Measurements from ENCODE around the gene FILIP1L. TPM values are rescaled to one million over a fixed set of nuclear protein-coding genes. Genes with fewer than 3 reads are reported as not detected.

FILIP1L gene
- total and polyA plus RNA-seq, 2 of the 13 experiments (the other 11 are each of a cell fraction or from before 2014, with no cell fraction given): 8.1 to 187 TPM

DNA sequence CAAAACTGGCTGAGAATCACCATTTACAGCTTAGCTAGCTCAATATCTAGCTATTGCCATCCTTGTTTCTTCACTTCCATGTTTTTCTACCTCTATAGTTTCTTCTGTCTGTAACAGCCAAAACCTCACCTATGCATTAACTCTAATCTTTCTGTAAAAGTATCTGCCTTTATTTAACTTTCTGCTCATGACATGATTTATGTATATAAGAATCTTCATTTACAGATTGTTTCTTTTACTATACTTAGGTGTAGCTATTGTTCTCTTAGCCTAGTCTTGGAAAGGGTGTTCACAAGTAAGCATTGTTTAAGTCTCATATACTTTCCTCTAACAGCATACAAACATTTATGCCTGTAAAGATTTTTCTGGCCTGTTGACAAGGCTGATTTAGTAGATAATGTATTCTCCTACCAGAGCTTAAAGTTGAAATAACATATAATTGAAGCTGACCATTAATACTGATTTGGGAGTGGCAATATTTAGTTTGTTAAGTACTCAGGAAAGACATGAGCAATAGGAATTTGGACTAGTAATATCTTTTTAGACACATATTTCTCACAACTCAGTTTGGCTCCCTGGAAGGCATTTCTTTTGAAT is 9.4 kb downstream of the FILIP1L start:
- in situ Hi-C loops (cut with HindIII; ENCODE audit: extremely low pct_ligation_motif_present, low pct_unique_long_range_greater_than_20kb) (no loop called here), intact Hi-C loops (cut with micrococcal nuclease; ENCODE audit: unreplicated experiment) (no loop called here)
- no peaks in the 10 kb centered on the region for H3K9me3 ChIP-seq (ENCODE audit: low read length)
- no TSS peak for BruUV-seq (replicated peaks)
- POLR2A ChIA-PET: interaction anchor here (1.2 to 1.3 kb wide), 2 partner anchors 28 to 156 kb away, joined by 3 to 8 read pairs; partner anchors contain the start of gene TBC1D23
- H3K4me3 ChIP-seq (replicated peaks in 1 of 3; ENCODE audit: insufficient read depth in 1 of 3, low read depth in 2 of 3, low read length in 3 of 3): no peak overlapping the region
- DNase-seq (ENCODE audit: low spot score) (no peak), ATAC-seq (no peak), FAIRE-seq (no peak)
- TF ChIP-seq MED13 (CRISPR knock-in tag; IDR thresholded peaks at IDR 0.05) (no peak), RXRA (CRISPR knock-in tag; IDR thresholded peaks at IDR 0.05) (no peak), HDAC1 (CRISPR knock-in tag; IDR thresholded peaks at IDR 0.05) (no peak), ZBTB42 (CRISPR knock-in tag; IDR thresholded peaks at IDR 0.05) (no peak)
- H3K9ac ChIP-seq (ENCODE audit: insufficient read depth, low read depth, low read length): no peak overlapping the region
- no peak overlapping the region for H3K4me2 ChIP-seq (ENCODE audit: low read depth, low read length)
- H3K4me1 ChIP-seq (ENCODE audit: insufficient read depth, low read length): peaks cover 73% of the 10 kb centered on the region
- H3K36me3 ChIP-seq (replicated peaks in 1 of 2; ENCODE audit: control insufficient read depth in 1 of 2, insufficient read depth in 2 of 2, low read length in 2 of 2): no peaks in the 10 kb centered on the region
- no peaks in the 10 kb centered on the region for H3K27me3 ChIP-seq (ENCODE audit: control insufficient read depth in 1 of 2, insufficient read depth in 2 of 2, low read length in 2 of 2)
- H3K79me2 ChIP-seq (ENCODE audit: insufficient read depth, low read length): no peaks in the 10 kb centered on the region
- CTCF ChIA-PET (ENCODE audit: low intra/inter-chr PET ratio, low total read pairs): no interaction called here
- peak overlapping the region; percentile 32 for H3K27ac ChIP-seq (ENCODE audit: extremely low read length, insufficient read depth, low read length)
- H4K20me1 ChIP-seq (ENCODE audit: insufficient read depth, low read length): no peaks in the 10 kb centered on the region
- no peak overlapping the region for H2AFZ ChIP-seq (ENCODE audit: low read length)

DNA sequence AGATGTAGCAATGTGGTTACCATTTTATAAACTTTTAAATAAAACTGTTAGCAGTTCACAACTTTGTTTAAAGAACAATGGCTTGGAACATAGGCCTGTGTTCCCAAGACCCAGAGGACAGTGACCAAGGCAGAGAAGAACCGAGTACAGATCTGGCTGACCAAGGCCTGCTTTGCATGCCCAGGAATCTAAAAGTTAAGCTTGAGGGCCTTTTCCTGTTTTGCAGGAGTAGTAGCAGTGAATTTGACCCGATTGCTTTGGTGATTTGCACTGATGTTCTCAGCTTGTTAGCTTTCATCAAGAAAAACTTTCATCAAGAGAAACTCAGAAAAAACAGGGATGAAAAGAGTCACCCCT is 9.9 kb downstream of the FILIP1L start:
- Histone ChIP-seq H3K9ac (ENCODE audit: insufficient read depth, low read depth, low read length) (no peak overlapping the region), H3K4me3 (replicated peaks in 1 of 3; ENCODE audit: insufficient read depth in 1 of 3, low read depth in 2 of 3, low read length in 3 of 3) (no peak overlapping the region), H3K79me2 (ENCODE audit: insufficient read depth, low read length) (no peaks in the 10 kb centered on the region), H3K27ac (ENCODE audit: extremely low read length, insufficient read depth, low read length) (peak overlapping the region; percentile 13), H3K36me3 (replicated peaks in 1 of 2; ENCODE audit: control insufficient read depth in 1 of 2, insufficient read depth in 2 of 2, low read length in 2 of 2) (no peaks in the 10 kb centered on the region), H4K20me1 (ENCODE audit: insufficient read depth, low read length) (no peaks in the 10 kb centered on the region), H2AFZ (ENCODE audit: low read length) (no peak overlapping the region), H3K4me1 (ENCODE audit: insufficient read depth, low read length) (peaks cover 78% of the 10 kb centered on the region), H3K4me2 (ENCODE audit: low read depth, low read length) (no peak overlapping the region), H3K27me3 (ENCODE audit: control insufficient read depth in 1 of 2, insufficient read depth in 2 of 2, low read length in 2 of 2) (no peaks in the 10 kb centered on the region), H3K9me3 (ENCODE audit: low read length) (no peaks in the 10 kb centered on the region)
- BruUV-seq (replicated peaks): no TSS peak
- TF ChIP-seq NR2F2 (IDR thresholded peaks at IDR 0.05; ENCODE audit: borderline replicate concordance, low read depth): no peak
- TF ChIP-seq, protein P1, sequence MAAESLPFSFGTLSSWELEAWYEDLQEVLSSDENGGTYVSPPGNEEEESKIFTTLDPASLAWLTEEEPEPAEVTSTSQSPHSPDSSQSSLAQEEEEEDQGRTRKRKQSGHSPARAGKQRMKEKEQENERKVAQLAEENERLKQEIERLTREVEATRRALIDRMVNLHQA (CRISPR knock-in tag; IDR thresholded peaks at IDR 0.05): no peak
- no peak for TF ChIP-seq THAP7 (CRISPR knock-in tag; IDR thresholded peaks at IDR 0.05)
- TF ChIP-seq, protein P2, sequence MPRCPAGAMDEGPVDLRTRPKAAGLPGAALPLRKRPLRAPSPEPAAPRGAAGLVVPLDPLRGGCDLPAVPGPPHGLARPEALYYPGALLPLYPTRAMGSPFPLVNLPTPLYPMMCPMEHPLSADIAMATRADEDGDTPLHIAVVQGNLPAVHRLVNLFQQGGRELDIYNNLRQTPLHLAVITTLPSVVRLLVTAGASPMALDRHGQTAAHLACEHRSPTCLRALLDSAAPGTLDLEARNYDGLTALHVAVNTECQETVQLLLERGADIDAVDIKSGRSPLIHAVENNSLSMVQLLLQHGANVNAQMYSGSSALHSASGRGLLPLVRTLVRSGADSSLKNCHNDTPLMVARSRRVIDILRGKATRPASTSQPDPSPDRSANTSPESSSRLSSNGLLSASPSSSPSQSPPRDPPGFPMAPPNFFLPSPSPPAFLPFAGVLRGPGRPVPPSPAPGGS (CRISPR knock-in tag; IDR thresholded peaks at IDR 0.05): no peak
- no peak for TF ChIP-seq RELA (CRISPR knock-in tag; IDR thresholded peaks at IDR 0.05)
- no peak for TF ChIP-seq ZNF331 (CRISPR knock-in tag; IDR thresholded peaks at IDR 0.05)
- TF ChIP-seq ZKSCAN5 (CRISPR knock-in tag; IDR thresholded peaks at IDR 0.05): no peak
- TF ChIP-seq TP53 (CRISPR knock-in tag; conservative IDR thresholded peaks at IDR 0.05): no peak
- TF ChIP-seq, protein P3, sequence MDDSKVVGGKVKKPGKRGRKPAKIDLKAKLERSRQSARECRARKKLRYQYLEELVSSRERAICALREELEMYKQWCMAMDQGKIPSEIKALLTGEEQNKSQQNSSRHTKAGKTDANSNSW (CRISPR knock-in tag; IDR thresholded peaks at IDR 0.05; ENCODE audit: borderline replicate concordance): no peak
- POLR2A ChIA-PET: interaction anchor here (1.2 to 1.3 kb wide), 2 partner anchors 28 to 156 kb away, joined by 3 to 8 read pairs; partner anchors contain the start of gene TBC1D23
- DNase-seq (ENCODE audit: low spot score) (no peak), FAIRE-seq (no peak), ATAC-seq (no peak)
- CTCF ChIA-PET (ENCODE audit: low intra/inter-chr PET ratio, low total read pairs): no interaction called here
- intact Hi-C loops (cut with micrococcal nuclease; ENCODE audit: unreplicated experiment): no loop called here
- in situ Hi-C loops (cut with HindIII; ENCODE audit: extremely low pct_ligation_motif_present, low pct_unique_long_range_greater_than_20kb): no loop called here
- 100% methylated on average over 2 of the region's 2 CpGs for WGBS (ENCODE audit: low lambda C conversion rate)

Measured in HepG2 (cell line).